ENCODE data around the gene ROBO1. TPM values are rescaled to one million over a fixed set of nuclear protein-coding genes. Genes with fewer than 3 reads are reported as not detected.
A peak's percentile ranks its signal among the peaks of the same experiment; 100 is the strongest.

Gene ROBO1
- total RNA-seq, 1 donor from 2014 or later, result 66.5 TPM

DNA sequence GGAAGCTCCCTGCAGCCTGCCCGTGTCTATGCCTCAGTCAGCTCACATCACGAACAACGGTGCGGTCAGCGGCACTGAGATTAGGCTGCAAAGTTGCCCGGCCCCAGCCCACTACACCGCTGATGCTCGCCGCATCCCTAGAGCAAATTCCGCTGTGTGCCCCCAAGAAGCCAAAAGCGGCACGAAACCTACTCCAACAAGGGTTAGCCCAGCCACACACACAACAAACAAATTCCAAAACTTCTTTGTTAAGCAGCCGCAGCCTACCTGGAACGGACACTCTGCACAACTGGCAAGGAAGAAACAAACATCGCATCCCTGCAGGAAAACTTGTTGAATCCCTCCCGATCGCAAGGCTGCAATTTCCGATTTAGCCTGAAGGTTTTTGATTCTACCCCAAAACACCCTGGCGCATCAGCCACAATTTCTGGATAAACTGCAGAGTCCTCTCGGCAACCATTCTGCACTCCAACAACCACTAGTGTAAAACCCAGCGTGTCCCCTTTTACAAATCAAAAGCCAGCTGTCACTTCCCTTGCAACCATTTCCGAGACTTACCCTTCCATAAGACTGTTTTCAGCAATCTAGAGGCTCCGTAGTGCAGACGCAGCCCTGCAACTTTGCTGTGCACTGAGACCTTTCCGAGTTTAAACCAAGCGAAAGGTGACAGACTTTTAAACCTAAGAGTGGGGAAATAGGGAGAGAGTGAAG, 449 bp downstream of the ROBO1 start:
- TF ChIP-seq POLR2AphosphoS5 (IDR thresholded peaks at IDR 0.05; ENCODE audit: insufficient read depth in 1 of 2, low read depth in 1 of 2) (no peak), POLR2A (IDR thresholded peaks at IDR 0.05) (no peak)
- TF ChIP-seq, protein P1, sequence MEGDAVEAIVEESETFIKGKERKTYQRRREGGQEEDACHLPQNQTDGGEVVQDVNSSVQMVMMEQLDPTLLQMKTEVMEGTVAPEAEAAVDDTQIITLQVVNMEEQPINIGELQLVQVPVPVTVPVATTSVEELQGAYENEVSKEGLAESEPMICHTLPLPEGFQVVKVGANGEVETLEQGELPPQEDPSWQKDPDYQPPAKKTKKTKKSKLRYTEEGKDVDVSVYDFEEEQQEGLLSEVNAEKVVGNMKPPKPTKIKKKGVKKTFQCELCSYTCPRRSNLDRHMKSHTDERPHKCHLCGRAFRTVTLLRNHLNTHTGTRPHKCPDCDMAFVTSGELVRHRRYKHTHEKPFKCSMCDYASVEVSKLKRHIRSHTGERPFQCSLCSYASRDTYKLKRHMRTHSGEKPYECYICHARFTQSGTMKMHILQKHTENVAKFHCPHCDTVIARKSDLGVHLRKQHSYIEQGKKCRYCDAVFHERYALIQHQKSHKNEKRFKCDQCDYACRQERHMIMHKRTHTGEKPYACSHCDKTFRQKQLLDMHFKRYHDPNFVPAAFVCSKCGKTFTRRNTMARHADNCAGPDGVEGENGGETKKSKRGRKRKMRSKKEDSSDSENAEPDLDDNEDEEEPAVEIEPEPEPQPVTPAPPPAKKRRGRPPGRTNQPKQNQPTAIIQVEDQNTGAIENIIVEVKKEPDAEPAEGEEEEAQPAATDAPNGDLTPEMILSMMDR (IDR thresholded peaks at IDR 0.05), result no peak
- DNase-seq (ENCODE audit: extremely low spot score in 2 of 2), result no peak
- H3K4me3 ChIP-seq, result peak overlapping the region in 1 of 2 donors; percentile 1
- H3K27me3 ChIP-seq, result no peaks in the 10 kb centered on the region
- intact Hi-C loops (cut with DNase I), result no loop called here
- peaks cover 8% of the 10 kb centered on the region for H3K4me1 ChIP-seq
- H3K27ac ChIP-seq, result no peak overlapping the region
- no peaks in the 10 kb centered on the region for H3K9me3 ChIP-seq
- no peaks in the 10 kb centered on the region for H3K36me3 ChIP-seq

DNA sequence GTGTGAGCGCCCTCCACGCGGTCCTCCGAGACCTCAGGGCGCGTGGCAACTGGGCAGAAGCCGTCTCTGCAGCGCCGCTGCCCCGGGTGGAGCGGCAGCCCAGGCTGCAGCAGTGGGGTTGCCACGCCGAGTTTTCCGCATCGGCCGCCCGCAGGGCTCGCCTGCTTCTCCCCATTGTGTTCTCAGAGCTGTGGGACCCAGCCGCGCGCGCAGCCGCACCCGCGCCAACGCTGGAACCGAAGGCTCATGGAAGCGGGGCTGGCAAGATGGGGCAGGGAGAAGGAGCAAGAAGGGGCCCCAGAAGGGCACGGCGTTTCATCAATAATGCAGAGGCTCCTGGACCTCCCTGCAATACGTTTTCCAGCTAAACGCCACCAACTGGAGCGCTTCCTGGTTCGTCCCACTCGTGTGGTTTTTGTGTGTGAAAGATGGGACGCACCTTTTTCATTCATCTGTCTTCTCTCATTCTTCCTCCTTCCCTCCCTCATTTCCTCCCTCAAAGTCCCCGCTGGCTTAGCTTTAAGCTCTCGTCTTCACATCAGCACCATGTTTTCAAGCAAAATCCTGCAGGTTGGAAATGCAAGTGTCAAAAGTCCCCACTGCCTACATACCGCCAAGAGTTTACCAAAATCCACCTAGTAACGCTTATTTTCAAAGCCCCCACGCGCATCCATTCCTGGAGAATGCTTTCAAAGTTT, 1.2 kb downstream of the ROBO1 start:
- H3K4me1 ChIP-seq, result peaks cover 8% of the 10 kb centered on the region
- TF ChIP-seq POLR2A (IDR thresholded peaks at IDR 0.05) (no peak), POLR2AphosphoS5 (IDR thresholded peaks at IDR 0.05; ENCODE audit: insufficient read depth in 1 of 2, low read depth in 1 of 2) (no peak)
- TF ChIP-seq, protein P1 (IDR thresholded peaks at IDR 0.05), result no peak
- no peaks in the 10 kb centered on the region for H3K27me3 ChIP-seq
- H3K4me3 ChIP-seq, result no peak overlapping the region
- no peaks in the 10 kb centered on the region for H3K36me3 ChIP-seq
- intact Hi-C loops (cut with DNase I), result no loop called here
- no peaks in the 10 kb centered on the region for H3K9me3 ChIP-seq
- no peak overlapping the region for H3K27ac ChIP-seq
- DNase-seq (ENCODE audit: extremely low spot score in 2 of 2), result no peak

DNA sequence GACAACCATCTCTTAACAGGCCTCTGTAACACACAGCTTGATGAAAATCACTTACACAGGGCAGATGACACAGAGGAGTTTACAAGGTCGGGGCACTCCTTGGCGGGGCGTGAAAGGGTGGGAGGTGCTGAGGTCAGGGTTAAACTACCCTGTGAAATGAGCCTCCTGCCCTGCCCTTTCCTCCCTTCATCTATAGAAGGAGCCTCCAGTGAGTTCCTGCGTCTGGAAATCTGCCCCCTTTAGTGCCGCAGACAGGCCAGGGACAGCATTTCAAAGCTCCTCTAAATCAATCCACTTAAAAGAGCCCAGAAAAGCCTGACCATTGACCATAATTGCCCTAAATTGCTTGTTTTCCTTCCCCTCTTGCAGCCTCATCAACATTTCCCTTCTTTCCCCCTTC, 1.9 kb downstream of the ROBO1 start:
- TF ChIP-seq POLR2A (IDR thresholded peaks at IDR 0.05), result no peak
- no peak for TF ChIP-seq POLR2AphosphoS5 (IDR thresholded peaks at IDR 0.05; ENCODE audit: insufficient read depth in 1 of 2, low read depth in 1 of 2)
- TF ChIP-seq, protein P1 (IDR thresholded peaks at IDR 0.05), result no peak
- Histone ChIP-seq H3K4me1 (peaks cover 8% of the 10 kb centered on the region), H3K27ac (no peak overlapping the region), H3K9me3 (no peaks in the 10 kb centered on the region), H3K36me3 (no peaks in the 10 kb centered on the region), H3K4me3 (no peak overlapping the region), H3K27me3 (no peaks in the 10 kb centered on the region)
- intact Hi-C loops (cut with DNase I), result no loop called here
- DNase-seq (ENCODE audit: extremely low spot score in 2 of 2), result no peak

DNA sequence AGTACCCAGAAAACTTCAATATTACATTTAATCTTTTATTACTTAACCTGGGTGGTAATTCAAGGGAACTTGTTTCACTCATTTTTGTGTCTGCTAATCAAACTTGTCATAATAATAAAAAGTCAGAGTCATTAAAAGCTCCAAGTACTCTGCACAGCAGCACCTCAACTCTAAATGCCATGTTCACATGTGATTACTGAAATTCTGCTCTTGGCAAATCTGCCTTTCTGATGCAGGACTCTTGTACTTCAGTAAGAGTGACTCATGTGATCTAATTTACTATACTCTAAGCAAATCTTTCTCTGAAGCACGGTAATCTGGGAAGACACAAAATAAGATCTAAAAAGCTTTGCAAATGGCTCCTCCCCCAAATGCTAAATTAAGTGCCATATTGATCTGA, 6.4 kb downstream of the ROBO1 start:
- TF ChIP-seq POLR2AphosphoS5 (IDR thresholded peaks at IDR 0.05; ENCODE audit: insufficient read depth in 1 of 2, low read depth in 1 of 2), result no peak
- TF ChIP-seq, protein P1 (IDR thresholded peaks at IDR 0.05), result no peak
- no peak for TF ChIP-seq POLR2A (IDR thresholded peaks at IDR 0.05)

DNA sequence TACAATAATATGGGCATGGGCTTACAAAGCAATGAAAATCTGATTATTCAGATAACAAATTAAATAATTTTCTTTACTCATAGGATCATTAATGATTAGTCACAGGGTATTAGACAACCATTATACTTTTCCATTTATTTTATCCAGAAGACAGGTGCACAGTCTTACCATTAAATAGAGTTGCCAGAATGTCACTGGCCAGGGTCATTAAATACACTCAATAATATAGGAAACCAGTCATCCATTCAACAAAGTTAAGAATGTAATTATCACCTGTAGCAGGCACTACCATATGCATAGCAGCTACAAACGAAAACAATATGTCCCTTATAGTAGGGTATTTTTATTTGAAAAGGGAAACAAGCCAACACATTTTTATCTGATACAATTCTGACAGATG, 16.1 kb downstream of the ROBO1 start:
- Histone ChIP-seq H3K9me3 (no peaks in the 10 kb centered on the region), H3K27me3 (no peaks in the 10 kb centered on the region), H3K27ac (no peak overlapping the region), H3K4me1 (no peaks in the 10 kb centered on the region), H3K4me3 (no peak overlapping the region), H3K36me3 (no peaks in the 10 kb centered on the region)
- no peak for DNase-seq (ENCODE audit: extremely low spot score in 2 of 2)
- TF ChIP-seq POLR2A (IDR thresholded peaks at IDR 0.05) (no peak), POLR2AphosphoS5 (IDR thresholded peaks at IDR 0.05; ENCODE audit: insufficient read depth in 1 of 2, low read depth in 1 of 2) (no peak)
- TF ChIP-seq, protein P1 (IDR thresholded peaks at IDR 0.05), result no peak
- intact Hi-C loops (cut with DNase I), result no loop called here

More for the DNA sequence above, 6.4 kb downstream of the ROBO1 start:
- Histone ChIP-seq H3K36me3 (no peaks in the 10 kb centered on the region), H3K27me3 (no peaks in the 10 kb centered on the region), H3K4me3 (no peak overlapping the region), H3K4me1 (peaks cover 1% of the 10 kb centered on the region), H3K27ac (no peak overlapping the region), H3K9me3 (no peaks in the 10 kb centered on the region)
- intact Hi-C loops (cut with DNase I), result no loop called here
- no peak for DNase-seq (ENCODE audit: extremely low spot score in 2 of 2)

Measured in vagina (tissue), 2 donors.